GM18526 (cell line): ENCODE results near the gene ERCC3.

ENCODE experiments used
- POLR2A ChIP-seq: IDR thresholded peaks from 3 replicates; pipeline ENCODE4 v1.6.1; 2011; ENCODE audit not compliant: insufficient read length; ENCODE audit errors: extremely low read depth

Gene ERCC3

DNA sequence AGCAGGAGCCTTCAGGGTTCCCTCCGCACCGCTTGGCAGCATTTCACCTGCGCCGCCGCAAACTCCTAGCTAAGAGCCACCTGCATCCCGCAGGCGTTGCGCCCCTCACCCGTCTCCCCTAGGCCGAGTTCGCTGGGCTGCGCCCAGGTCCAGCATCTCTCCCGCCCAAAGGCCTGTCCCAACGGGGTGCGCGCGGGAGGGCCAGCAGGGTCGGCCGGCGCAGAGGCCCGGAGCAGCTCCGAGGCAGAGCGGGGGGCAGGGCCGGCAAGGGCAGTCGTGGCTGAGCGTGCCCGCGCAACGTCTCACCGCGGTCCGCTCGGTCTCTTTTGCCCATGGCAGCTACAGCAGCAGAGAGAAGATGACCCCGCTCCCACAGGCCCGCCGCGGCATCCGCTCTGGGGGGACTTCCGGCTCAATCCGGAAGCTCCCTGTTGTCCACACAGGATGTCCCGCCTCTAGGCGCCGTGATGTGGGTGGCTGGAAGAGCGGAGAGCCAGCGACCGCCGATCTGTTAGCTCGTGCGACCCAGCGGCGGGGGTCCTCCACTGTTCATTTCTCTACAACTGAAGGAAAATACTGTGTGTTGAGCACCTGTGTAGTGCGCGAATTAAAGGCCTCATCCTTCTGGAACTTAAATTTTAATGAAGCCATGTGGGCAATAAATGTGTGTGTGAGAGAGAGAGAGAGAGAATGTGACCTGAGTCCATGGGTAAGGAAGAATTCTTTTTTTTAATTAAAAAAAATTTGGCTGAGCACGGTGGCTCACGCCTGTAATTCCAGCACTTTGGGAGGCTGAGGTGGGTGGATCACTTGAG is at the start of gene ERCC3:
Gene ERCC3 (minus strand): TSS at position 397 of the 815 bp plus-strand sequence. CDS start 63 bp downstream, at position 334.
- peak; percentile 90 for TF ChIP-seq POLR2A

DNA sequence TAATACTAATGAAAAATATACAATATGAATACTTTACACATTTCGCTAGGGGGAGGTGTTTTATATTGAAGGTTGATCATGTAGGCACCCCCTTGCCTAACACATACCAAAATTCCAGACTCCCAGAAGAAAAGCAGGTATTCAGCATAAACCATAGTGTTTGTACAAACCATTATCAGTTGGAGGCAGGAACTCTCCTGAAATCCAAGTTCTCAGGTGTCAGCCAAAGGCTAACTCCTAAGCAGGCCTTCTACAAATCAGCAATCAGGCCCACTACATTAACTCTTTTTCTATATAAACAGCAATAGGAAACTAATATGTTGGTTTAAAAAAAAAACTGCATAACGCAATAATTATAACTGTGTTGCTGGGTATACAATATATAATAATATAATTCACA is 49.3 kb upstream of the ERCC3 start:
- no peak for TF ChIP-seq POLR2A

DNA sequence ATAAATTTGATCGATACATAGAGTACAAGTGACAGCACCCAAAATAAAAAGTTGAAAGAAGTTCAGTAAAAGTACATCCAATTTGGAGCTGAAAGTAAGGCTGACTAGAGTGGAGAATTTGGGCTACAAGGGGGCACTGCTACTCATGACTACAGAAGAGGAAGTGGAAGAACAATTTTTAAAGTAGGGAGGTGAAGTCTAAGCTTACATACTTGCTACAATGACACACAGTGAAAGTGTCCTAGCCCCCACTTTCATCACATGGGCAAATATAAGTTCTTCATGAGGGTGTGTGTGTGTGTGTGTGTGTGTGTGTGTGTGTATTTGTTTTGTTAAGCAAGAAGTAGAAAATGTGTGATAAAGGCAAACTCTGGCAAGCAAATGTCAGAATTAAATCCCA is 48.2 kb upstream of the ERCC3 start:
- no peak for TF ChIP-seq POLR2A

DNA sequence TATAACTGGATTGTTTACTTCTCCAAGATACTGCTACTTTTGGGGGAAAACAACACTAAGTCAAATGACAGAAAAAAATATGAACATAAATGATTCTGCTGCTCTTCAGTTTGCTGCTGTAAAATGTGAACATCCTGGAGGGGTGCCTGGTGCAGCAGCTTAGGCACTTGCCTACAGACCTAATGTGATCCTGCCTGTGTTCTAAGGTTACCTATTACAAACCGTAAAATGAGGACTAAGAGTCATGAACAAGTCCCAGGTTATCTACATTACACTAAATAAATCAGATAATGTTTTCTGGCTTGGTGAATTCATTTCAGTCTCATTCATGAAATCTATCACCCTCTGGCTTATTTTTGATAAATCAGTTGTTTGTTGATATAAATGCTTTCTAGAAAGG is 38.4 kb upstream of the ERCC3 start:
- TF ChIP-seq POLR2A, result no peak

DNA sequence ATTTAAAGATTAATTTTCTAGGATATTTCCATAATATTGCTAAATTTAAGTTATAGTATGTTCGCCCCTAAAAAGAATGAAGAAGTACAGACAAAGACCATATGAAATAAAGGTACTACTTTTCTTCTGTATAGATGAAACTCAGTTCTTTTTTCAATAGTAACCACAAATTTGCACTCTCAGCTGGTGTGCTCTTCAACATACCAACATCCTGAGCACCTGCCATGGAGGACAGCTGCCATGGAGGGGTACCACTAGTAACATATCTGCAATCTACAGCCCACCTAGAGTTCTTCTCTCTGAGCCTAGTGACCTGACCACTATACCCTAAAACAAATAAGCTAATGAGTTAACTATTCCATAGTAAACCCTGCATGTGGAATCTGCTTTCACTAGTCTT is 36.8 kb upstream of the ERCC3 start:
- TF ChIP-seq POLR2A, result no peak

DNA sequence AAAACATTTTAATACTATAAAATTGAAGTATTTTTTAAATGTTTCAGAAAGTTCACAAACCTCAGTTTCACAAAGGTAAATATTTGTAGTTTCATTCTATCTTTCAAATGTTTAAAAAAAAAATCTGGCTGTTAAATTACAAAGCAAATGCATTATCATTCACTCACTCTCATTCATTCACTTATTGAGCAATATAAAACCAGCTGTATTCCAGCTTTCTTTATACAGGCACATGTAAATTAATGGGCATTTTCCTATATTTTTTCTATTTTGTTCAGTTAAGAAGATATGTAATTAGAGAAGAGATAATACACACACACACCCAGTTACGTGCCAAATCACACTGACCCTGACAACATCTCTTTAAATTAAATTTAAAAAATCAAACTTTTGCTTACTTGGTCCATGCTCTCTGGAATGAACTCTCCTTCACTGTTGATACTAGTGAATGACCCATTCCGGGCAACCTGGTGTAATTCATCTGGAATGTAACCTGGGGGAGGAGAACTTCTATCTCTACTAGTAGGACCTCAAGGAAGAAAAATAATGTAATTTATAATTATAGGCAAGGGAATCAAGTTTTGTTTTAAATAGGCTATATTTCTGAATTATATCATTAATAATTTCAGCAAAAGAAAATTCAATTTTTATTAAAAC is 32.5 kb upstream of the ERCC3 start:
- TF ChIP-seq POLR2A, result no peak

DNA sequence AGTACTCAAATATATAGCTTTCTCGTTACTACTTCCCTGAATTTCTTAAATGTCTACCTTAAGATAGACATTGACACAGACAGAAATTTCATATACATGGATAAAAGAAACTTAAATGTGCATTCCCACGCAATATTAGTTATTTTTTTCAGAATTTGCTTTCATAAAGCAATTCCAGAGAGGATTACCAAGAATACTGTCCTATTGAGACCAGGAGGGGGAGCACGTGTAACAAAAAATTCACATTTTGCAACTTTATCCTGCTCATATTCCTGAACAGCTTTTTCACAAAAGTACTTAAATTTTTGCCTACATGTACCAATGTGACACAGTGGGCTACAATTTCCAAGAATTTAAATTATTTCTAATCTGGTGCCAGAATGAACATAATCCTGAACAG is 30.7 kb upstream of the ERCC3 start:
- no peak for TF ChIP-seq POLR2A

DNA sequence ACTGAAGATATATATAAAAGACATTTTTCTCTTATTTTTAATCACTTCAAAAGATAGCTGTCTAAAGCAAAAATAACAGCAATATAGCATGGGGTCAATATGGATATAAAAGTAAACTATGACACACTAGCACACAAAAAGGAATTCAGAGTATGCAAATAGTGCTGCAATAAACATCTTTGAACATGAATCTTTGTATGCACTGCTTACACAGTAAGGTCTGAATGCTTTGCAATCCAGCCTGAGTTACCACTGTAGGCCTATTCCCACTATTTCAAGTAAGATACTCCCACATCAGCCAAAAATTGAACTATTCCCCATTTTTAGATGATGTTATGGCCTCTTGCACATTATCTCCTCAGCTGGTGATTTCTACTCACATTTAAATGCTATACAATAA is 27.4 kb upstream of the ERCC3 start:
- no peak for TF ChIP-seq POLR2A

DNA sequence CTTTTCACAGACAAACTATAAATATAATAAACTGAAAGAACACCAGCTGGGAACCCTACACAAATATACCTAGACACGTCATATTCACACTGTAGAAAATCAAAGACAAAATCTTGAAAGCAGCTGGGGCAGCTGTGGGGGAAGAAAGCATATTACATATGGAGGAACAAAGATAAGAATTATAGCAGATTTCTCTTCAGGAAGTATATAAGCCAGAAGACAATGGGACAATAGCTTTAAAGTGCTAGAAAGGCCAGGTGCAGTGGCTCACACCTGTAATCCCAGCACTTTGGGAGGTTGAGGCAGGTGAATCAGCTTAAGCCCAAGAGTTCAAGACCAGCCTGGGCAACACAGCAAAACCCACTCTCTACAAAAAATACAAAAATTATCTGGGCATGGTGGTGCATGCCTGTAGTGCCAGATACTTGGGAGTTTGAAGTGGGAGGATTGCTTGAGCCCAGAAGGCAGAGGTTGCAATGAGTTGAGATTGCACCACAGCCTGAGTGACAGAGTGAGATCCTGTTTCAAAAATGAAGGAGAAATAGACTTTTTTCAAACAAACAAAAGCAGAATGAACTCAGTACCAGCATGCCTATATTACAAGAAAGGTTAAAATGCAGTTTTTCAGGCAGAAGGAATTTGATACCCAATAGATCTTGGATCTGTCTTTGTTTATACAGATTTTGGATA is 26.8 kb upstream of the ERCC3 start:
- TF ChIP-seq POLR2A, result no peak

DNA sequence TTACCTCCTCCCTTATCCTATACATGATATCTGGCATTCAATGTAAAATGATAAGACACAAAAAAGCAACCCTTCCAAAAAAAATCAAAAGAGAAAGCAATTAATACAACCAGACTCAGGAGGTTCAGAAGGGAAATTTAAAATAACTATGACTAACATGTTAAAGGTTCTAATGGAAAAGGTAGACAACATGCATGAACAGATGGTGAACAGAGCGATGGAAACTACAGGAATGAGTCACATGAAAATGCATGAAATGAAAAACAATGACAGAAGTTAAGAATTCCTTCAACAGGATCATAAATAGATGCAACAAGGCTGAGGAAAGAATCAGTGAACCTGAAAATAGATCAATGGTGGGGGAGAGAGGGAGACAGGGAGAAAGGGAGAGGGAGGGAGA is 26.1 kb upstream of the ERCC3 start:
- no peak for TF ChIP-seq POLR2A

DNA sequence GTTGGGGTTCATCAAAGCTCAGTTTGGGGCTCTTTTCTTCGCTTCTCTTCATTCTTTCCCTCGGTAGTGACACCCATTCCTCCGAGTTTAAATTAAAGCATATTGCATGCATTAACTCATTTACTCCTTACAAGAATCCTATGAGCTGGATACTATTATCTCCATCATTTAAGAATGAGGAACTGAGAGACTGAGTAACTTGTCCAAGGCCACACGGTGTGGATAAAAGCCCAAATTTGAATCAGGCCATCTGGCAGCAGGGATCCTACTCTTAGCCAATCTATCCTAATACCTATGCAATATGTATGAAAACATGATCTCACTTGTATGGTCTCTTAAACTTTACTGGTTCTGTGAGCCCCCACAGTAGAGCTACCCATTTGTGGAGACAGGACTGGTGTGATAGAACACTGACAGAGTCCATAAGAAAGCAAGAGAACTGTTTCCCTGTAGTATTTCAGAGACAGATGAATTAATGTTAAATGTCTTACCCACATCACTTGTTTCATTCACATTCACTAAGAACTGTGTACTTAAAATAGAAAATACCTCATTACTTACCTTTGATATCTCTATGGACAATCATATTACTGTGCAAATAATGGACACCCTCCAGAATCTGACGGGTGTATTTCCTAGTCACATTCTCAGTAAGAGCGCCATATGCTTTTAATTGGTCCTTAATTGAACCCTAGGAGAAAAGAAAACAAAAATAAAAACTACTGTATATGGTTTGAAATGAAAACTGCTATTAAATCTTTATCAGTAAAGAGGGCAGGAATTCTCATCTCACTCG is 20.4 kb upstream of the ERCC3 start:
- no peak for TF ChIP-seq POLR2A

DNA sequence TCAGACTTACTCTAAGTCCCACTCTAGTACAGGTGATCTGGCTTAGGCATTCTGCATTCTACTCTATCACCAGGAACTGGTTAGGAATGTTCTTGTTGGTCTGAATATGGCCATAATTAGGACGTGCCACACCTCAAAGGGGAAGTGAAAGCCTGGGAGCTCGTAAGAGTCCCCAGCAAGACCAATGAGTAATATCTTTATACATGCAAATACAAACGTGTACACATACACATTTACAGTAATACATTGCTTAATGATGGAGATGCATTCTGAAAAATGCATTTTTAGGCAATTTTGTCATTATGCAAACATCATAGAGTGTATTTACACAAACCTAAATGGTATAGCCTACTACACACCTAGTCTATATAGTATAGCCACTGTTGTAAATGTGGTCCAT is 19.5 kb upstream of the ERCC3 start:
- no peak for TF ChIP-seq POLR2A

DNA sequence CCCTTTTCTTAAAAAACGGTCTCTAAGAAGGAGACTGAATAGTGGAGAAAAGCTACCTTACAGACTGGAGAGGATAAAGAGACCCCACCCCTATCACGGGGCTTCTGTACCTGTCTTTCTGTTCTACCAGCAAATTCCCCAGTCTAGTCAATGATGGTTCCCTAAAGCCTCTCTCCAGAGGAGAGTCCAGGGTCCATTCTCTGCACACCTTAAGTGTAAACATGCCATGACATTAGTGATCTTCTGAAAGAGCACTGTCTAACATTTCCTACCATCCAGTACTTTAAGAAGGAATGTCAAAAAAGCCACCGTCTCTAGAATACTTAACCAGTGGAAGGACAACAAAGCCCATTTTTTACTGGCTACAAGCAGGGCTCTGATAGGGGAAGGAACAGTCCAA is 17.0 kb upstream of the ERCC3 start:
- no peak for TF ChIP-seq POLR2A

DNA sequence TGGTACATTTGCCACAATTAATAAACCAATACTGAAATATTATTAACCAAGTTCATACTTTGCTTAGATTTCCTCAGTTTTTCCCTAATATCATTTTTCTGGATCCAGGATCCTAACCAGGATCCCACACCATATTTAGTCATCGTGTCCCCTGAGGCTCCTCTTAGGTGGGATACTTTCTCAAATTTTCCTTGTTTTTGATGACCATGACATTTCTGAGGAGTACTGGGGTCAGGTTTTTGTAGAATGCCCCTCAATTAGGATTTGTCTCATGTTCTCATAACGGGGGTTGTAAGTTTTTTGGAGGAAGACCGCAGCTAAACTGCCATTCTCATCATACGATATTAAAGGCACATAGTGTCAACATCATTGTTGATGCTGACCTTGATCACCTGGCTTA is 15.5 kb upstream of the ERCC3 start:
- no peak for TF ChIP-seq POLR2A

DNA sequence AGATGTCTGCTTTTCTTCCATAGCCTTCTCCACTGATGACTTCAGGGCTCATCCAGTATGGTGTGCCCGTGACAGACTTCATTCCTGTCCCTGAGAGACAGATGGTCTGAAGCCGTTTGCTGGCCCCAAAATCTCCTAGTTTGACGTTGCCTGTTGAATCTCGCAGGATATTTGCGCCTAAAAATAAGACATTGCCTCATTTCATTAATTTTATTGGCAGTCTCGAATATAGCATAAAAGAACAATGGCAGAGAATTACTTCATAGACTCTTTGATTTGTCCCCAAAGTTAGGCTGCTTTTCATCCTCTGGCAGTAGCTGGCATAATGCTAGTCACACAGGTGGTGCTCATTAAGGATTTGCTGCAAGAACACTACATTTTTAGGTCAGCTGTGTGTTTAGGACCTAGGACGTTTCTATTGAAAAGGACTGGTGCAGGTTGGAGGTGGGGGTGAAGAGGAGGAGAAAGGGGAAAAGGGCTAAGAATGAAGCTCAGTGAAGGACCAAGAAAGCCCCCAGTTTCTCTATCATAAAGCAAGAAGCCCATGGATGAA is 14.7 kb upstream of the ERCC3 start:
- no peak for TF ChIP-seq POLR2A
